Endometrial microvascular endothelial cells (primary cell): ENCODE results near the gene ANTKMT. TPM values are rescaled to one million over a fixed set of nuclear protein-coding genes. Genes with fewer than 3 reads are reported as not detected.
"Not testable (repeated sequence)": the region's sequence is repeated elsewhere in the genome, so short reads cannot be mapped to it uniquely, and the experiment has no call there.

Experiments
- in situ Hi-C: cut with HindIII; loops from 2 replicates; pipeline ENCODE4 v1.10.0; 2017; ENCODE audit warnings: low sequenced_read_pairs, low pct_unique_long_range_greater_than_20kb; ENCODE audit errors: inconsistent ontology term
- total RNA-seq: library from RNA; depleted of rRNA; stranded (reverse); fragments of >200 nt; gene quantifications from one replicate; pipeline ENCODE4 v1.2.3, GENCODE V29; 2015; ENCODE audit errors: inconsistent ontology term

The ANTKMT gene
- total RNA-seq, 1 donor from 2014 or later = 14.0 TPM

DNA sequence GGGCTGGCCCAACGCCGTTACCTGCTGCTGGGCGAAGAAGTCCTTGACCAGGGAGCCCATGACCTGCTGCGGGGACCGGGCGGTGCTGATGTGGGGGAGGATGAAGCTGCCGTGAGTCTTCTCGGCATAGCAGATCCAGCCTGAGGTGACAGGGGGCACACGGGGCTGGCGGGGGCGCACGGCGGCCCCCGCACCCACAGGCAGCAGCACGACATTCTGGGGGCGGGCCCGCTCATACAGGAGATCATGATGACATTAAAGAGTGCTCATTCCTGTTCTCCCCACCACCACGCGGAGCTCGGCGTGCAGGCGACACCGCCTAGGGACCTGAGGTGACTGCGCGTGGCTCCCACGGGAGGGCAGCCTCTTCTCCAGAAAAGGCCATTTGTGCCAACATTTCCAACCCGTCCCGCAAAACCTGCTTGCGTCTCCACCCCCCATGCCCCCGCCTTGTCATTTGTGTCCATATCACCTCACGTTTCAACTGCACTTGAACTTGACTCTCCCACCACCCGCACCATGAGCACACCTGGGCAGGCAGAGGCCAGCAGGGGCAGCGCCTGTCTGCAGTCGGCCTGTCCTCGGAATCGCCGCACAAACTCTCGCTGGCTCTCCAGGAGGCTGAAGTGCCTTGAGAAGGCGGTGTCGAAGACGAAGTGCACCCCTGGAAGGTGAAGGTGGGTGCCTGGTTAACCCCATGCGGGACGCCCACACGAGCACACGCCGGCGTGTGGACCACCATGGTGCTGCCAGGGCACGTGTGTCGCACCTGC is 13.4 kb downstream of the ANTKMT start:
- in situ Hi-C loops = no loop called here

DNA sequence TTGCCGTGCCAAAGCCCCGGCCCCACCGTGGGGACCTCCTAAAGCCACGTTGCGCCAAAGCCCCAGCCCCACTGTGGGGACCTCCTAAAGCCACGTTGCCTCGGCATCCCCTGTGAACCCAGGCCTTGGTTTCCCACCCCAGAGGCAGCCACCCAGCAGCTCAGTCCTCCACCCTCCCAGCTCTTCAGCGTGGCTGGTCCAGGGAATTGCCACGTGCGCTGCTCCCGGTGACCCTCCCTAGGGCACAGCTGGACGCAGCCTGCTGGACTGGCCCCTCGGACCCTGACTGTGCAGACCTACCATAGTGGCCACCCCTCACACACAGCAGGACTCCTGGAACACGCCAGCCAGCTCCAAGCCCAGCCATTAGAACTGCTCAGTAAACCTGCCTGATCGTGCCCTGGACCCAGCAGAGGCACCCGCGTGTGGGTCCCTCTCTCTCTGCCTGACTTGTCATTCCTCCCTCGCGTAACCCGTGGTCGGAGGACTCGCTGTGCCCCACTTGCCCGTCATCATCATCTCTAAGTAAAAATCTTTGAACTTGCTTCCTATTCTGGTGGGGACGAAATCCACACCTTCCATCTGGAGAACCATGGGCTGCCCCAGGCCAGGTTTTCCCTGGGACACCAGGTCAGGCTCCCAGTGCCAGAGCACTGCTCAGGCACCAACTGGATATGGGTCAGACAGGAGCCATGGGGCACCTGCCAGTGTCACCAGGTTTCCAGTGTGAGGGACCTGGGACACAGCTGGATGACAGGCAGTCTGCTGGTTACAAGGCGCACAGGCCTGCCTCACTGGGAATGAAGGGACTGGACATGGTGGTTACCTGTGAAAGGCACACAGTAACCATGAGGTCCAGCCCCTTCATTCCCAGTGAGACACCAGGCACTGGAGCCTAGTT is 14.3 kb downstream of the ANTKMT start:
- in situ Hi-C loops = no loop called here

DNA sequence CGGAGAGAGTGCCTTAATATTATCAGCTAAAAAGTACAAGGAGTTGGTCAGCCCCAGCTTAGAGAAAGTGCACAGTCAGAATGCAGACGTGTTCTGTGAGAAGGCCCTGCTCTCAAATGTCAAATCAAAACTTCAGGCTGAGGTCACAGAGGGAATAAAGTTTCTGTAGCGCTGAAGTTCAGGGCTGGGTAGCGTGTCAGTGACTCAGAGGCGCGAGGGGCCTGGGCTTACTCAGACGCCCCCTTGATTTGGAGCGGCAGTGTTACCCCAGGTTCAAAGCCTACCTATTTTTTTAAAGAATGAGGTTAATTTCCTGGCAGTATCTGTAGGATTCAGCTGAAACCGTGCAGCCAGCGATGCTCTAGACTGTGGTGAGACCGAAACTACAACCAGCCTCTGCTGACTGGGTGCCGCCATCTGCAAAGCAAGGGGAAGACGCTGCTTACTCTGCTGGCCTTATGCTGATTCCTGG is 15.1 kb downstream of the ANTKMT start:
- in situ Hi-C loops = no loop called here

DNA sequence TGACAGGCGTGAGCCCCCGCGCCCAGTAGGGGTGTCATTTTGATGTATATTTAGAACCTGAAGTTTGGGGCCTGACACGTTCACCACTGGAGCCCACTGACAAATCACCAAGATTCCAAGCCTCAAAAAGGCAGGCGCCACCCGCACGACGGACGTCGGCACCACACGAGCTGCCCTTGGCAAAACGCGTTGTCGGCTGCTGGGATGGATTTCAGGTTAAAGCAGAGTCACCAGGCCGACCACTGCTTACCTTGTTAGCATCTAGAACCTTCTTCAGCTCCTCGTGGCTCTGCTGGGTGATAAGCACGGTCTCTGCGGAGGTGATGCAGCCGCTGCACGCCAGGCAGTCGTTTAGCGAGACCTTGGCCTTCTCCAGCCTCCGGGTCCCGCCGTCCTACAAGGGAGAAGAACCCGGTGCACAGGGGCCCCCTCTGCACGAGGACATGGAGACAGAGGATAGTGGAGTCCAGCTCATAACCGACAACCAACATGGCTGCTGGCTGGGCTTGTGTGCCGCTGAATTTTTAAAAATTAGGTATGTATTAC is 16.1 kb downstream of the ANTKMT start:
- in situ Hi-C loops = no loop called here

DNA sequence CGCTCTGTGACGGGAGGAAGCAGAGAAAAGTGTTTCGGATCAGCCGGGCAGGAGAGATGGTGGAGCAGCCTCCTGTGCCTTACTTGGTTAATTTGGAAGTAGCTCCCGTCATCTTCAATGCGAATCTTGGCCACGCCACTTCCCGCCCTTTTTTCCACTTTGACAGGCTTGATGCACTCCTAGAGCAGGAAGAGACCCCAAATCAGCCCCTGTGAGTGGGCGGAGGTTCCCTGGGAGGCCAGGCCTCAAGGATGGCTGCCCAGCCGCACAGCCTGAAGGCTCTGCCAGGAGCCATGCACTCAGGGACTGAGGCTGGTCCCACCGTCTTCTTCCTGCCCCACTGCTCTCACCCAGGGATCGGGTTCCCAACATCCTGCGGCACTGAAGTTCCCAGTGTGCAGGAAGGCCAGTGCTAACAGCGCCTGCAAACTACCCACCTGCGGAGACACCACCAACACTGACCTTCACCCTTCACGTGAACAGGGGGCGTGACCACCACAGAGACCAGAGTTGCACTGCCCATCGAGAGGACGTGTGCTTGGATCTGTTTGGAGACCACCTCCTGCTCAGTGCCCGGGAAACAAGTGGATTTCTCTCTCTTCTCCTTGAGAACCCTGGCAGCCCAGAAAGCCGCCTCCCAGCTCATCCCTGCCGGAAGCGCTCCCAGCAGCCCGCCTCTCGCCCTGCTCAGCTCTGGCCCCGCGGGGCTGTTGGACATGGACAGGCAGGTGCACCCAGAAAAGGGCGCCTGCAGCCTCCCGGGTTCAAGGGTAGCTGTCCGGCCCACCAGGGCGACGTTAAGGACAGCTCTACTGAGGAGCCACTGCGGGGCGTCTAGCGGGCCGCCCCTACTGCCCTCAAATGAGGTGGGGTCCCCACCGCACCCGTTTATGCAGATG is 18.9 kb downstream of the ANTKMT start:
- in situ Hi-C loops = no loop called here

DNA sequence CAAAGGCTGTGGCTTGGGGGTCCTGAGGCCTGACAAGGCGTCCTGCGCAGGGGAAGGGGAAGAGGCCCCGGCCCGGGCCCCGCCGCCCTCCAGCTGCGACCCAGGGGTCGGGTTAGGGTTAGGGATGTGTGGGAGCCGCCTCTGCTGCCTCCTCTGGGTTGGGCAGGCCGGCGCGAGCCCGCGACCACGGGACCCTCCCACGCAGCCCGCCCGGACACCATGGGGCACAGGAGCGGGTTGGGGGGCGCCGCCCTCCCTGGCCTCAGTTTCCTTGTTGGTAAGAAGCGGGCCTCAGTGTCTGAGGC is 19.5 kb downstream of the ANTKMT start:
- in situ Hi-C loops = no loop called here

DNA sequence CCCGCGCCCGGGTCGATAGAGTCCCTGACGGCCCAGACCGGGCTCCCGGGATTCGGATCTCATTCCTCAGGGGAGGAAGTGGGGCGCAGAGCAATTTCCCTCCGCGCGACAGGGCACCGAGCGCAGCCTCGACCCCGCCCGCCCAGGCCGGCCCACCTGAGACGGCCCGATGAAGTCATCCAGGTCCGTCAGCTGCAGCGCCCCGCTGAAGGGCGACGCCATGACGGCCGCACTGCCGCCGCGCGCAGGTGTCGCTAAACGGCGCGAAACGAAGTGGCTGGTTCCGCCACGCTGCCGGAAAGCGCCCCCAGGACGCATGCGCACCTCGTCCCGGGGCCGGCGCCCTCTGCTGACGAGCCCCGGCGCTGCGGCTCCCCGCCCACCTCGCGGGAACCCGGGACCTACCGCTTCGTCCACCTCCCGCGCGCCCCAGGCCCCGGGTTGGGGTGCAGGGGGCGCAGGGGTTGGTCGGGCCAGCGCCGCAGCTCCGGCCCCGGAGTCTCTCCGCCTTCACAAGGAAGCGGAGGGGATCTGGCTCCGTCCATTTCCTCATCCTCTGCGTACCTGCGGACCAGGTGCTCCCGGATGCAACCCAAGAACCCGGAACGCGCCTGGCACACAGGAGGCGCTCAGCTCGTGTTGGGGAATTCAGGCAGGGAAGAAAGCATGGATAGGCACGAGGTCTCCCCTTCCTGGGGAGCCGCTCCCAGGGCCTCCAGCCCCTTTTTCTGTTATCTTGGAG is 20.0 kb downstream of the ANTKMT start, which contains the start of gene CIAO3:
Gene CIAO3, minus strand, starts transcription at position 234 of the 742 bp plus-strand sequence. Its CDS starts 12 bp downstream, at position 222.
- in situ Hi-C loops = no loop called here

DNA sequence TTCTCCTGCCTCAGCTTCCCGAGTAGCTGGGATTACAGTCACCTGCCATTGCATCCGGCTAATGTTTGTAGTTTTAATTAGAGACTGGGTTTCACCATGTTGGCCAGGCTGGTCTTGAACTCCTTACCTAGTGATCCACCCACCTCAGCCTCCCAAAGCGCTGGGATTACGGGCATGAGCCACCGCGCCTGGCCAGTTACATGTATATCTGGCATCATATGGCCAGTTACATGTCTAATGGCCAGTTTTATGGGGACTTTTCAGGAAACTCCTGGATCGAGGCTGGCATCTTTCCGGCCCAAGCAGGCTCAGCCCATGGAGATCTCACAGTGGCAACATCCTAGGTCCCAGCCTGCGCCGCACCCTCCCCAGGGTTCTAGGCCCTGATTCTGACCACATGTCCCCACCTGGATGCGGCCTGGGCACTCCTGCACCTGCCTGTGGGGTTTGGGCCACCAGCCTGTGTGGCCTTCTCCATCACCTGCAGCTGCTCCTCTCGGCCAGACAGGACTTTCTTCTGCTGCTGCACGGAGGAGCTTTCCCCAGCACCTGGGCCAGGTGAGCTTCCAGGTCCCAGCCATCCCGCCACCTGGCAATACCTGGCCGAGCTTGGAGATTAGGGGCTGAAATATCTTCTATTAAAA is 21.2 kb downstream of the ANTKMT start:
- in situ Hi-C loops = no loop called here

DNA sequence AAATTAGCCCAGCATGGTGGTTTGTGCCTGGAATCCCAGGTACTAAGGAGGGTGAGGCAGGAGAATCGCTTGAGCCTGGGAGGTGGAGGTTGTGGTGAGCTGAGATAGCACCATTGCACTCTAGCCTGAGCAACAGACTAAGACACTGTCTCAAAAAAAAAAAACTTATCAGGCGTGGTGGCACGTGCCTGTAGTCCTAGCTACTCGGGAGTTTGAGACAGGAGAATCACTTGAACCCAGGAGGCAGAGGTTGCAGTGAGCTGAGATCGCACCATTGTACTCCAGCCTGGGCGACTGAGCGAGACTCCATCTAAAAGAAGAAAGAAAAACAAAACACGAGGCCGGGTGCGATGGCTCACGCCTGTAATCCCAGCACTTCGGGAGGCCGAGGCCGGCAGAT is 21.9 kb downstream of the ANTKMT start:
- in situ Hi-C loops = not testable (repeated sequence)

DNA sequence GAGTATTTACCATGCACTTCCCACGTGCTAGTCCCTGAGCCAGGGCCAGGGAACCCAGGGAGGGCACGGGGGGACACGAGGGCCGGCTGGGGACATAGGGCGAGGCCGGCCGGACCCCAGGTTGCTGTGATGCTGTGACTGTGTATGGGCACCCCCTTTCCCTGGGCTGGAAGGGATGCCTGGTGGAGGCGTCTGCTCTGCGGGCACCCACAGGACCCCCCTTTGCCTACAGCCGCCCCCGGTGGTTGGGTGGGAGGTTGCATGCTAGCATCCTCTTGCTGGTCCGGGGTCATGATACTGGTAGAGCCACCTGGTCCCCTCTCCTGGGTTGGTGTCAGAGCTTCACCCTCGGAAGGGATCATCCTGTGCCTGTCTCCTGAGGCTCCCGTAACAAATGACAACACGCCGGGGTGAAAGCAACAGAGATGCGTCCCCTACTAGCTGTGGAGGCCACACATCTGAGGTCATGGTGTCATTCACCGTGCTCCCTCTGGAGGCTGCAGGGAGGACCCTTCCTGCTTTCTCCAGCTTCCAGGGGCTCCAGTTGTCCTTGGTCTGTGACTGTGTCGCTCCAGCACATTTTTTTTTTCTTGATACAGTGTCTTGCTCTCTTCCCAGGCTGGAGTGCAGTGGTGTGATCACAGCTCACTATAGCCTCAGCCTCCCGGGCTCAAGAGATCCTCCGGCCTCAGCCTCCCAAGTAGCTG is 23.0 kb downstream of the ANTKMT start:
- in situ Hi-C loops = no loop called here

DNA sequence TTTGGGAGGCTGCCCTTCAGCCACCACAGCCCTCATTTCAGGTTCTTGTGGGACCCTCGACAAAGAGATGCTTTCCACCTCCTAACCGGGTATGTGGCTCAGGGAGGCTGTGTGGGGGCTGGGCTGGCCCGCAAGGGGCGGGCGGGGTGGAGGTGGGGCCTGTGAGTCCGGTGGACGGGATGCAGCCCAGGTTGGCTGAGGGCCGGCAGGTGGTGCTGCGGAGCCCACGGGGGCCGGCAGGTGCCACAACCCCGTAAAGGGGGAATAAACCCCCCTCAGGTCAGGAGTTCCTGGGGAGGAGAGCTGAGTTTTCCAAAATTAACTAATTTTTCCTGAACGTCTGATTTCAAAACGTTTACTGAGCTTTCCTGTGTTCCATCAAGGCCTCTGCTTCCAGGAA is 24.8 kb downstream of the ANTKMT start:
- in situ Hi-C loops = no loop called here

DNA sequence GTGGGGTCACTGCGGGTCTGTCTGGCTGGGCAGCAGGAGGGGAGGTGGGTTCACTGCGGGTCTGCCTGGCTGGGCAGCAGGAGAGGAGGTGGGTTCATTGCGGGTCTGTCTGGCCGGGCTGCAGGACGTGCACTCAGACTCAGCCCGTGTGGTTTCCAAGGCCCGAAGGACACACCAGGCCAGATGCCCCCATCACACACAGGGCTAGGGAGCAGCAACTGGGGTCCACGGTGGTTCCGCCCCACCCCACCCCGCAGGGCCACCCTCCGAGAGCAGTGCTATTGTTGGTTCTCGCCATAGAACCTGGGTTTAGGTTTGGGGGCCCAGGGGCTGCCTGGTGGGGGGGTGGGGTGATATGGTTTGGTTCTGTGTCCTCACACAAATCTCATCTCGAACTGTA is 25.7 kb downstream of the ANTKMT start:
- in situ Hi-C loops = no loop called here

DNA sequence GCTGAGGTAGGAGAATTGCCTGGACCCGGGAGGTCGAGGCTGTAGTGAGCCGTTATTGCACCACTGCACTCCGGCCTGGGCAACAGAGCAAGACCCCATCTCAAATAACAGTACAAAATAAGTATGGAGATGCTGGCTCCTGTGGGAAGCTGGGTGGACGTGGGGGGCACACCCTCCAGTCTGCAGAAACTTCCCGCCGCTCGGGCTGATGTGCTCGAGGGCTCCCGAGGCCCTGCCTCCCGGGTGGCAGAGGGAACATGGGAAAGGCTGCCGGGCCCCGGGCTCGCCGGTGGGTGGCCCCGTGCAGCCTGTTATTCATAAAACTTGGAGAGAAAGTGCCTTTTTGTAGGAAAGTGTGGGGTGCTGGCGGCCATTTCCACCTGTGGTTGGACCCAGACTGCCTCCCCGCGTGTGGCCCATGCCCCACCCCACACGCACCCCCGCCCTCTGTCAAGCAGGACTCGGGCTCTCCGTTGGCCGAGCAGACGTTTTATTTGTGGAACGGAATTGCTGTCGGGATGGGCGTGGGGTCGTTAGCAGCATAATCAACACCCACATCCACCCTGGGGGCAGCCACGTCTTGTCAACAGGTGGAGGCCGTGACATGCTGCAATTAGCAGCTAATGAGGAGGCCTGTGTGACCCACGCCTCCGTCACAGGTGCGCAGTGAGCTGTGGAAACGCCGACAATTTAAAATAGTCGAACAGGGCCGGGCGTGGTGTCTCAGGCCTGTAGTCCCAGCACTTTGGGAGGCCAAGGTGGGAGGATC is 27.2 kb downstream of the ANTKMT start:
- in situ Hi-C loops = no loop called here

DNA sequence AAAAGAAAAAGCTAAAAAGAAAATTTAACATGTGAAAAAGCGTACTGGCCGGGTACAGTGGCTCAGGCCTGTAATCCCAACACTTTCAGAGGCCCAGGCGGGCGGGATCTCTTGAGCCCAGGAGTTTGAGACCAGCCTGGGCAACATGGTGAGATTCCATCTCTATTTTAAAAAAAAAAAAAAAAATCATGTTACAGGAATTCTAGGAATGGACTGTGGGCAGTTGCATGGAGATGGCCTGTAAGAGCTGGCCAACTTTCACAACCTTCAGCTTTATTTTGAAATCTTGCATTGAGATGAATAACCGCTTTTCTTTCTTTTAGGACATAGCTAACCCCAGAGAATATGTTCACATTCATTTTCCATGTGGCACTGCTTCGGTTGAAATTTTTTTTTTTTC is 28.1 kb downstream of the ANTKMT start:
- in situ Hi-C loops = no loop called here

DNA sequence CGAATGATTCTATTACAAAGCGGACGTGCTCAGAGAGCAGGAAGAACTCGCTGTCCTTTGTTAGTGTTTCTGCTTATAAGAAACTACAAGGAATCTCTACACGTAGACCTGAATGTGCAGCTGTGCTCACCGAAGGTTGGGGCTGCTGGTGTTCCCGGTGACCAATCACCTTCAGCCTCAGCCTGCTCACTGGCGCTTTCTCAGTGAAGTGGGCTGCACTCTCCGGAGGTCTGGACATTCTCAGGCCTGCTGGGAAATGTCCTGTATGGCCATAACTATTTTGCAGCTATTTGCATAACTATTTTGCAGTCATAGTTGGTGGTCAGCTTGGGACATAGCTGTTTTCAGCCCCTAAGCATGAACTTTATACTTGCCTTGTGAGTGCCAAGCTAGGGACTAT is 29.5 kb downstream of the ANTKMT start:
- in situ Hi-C loops = no loop called here

DNA sequence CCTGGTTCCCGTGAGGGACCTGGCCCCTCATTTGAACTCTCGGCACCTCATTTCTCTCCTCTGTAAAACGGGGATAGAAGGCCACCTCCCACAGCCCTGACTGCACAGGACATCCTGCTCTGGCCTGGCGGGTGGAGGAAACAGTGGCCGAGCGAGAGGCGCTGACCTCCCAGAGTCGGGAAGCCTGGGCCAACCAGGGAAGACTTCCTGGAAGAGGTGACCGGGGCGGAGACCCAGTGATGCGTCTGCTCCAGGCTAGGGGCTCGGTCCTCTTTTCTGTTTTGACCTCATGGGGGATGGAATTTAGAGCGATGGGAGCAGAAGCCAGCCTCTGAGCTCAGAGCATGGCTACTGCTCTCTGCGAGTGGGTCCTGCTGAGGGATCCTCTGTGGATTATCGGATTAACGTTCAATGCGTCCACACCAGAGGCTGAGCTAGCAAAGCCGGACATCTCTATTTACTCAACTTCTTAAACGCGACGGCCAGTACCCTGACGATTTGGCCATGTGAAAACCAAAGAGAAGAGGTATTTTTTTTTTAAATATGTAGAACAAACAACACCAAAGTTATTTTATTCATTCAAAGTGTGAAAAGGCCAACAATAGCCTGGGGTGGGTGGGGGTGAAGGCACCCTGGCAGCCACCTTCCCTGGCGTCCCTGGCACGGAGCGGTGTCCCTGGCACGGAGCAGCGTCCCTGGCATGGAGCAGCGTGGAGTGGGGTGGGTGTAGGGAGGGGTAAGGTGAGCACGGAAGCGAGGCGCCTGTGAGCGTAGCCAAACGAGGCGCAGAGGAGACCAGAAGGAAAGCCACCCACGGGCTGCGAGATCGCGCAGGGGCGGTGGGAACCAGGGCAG is 30.4 kb downstream of the ANTKMT start:
- in situ Hi-C loops = no loop called here
